IPS-18a (cell line): ENCODE measurements around the gene VPS25.
A peak's percentile ranks its signal among the peaks of the same experiment; 100 is the strongest.

Experiments used
- H3K27ac ChIP-seq: one replicate; pipeline ENCODE4 v1.5.1; 2013; ENCODE audit warnings: low read length
- H3K27me3 ChIP-seq: one replicate; pipeline ENCODE4 v1.6.1; 2013; ENCODE audit warnings: mild to moderate bottlenecking, low read length; ENCODE audit not compliant: control insufficient read depth, insufficient read depth
- H3K36me3 ChIP-seq: one replicate; pipeline ENCODE4 v1.6.1; 2013; ENCODE audit warnings: low read depth, low read length; ENCODE audit not compliant: control insufficient read depth
- H3K4me1 ChIP-seq: one replicate; pipeline ENCODE4 v1.6.1; 2013; ENCODE audit warnings: low read depth, low read length; ENCODE audit not compliant: control insufficient read depth
- H3K4me3 ChIP-seq: one replicate; pipeline ENCODE4 v1.5.1; 2013; ENCODE audit warnings: low read length
- H3K9ac ChIP-seq: one replicate; pipeline ENCODE4 v1.6.1; 2013; ENCODE audit warnings: mild to moderate bottlenecking, low read length, moderate library complexity
- H3K9me3 ChIP-seq: one replicate; pipeline ENCODE4 v1.6.1; 2013; ENCODE audit warnings: low read depth, low read length; ENCODE audit not compliant: control insufficient read depth

VPS25 gene

DNA sequence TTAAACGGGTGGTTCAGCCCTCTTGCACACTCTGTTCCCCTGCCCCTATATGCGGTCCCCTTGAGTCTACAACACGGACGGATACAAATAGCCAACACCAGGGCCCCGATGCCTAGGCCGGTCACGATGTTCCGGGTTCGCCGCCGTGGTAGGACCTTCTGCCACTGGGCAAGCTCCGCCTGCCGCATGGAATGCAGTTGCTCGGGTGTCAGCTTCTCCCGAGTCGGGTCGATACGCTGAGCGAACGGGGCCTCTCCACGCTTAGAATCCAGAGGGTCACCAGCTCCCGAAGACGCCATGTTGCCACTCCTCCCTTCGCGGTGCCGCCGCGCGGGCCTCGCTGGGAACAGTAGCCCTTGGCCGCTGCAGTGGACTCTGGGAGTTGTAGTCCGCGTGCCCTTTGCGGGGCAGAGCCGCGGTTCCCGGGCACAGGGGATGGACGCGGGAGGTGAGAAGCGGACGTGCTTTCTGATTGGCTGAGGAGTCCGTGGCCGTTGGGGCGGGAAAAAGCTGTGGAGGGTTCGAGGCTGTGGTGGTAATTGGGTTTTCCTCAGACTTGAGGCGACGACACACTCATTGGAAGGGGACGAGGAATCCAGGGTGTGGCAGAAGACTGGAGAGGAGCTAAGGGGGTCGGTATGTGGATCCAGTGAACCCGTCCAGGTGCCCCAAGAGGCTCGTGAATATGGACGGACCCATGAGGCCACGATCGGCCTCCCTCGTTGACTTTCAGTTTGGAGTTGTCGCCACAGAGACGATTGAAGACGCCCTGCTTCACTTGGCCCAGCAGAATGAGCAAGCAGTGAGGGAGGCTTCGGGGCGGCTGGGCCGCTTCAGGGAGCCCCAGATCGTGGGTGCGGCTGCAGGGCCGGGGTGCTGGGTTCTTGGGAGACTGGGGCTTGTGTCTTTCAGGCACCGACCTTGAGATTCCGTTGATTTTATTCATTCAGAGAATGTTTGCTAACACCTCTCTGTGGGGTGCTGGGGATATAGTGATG lies 25.4 kb downstream of the VPS25 start, which contains the start of the genes CNTD1 and COA3:
Gene CNTD1 (plus strand): TSS at position 479 of the 998 bp plus-strand sequence. CDS start 207 bp downstream, at position 686.
Gene COA3 (minus strand): TSS at position 322 of the 998 bp plus-strand sequence. CDS start 23 bp downstream, at position 299.
- H3K4me1 ChIP-seq, result peaks cover 4% of the 10 kb centered on the region
- peaks cover 19% of the 10 kb centered on the region for H3K27me3 ChIP-seq
- H3K9me3 ChIP-seq, result no peaks in the 10 kb centered on the region
- H3K9ac ChIP-seq, result peak within 1 kb of the TSS; percentile 64
- H3K36me3 ChIP-seq, result no peaks in the 10 kb centered on the region
- no peak within 1 kb of the TSS for H3K27ac ChIP-seq
- H3K4me3 ChIP-seq, result peak within 1 kb of the TSS; percentile 81

DNA sequence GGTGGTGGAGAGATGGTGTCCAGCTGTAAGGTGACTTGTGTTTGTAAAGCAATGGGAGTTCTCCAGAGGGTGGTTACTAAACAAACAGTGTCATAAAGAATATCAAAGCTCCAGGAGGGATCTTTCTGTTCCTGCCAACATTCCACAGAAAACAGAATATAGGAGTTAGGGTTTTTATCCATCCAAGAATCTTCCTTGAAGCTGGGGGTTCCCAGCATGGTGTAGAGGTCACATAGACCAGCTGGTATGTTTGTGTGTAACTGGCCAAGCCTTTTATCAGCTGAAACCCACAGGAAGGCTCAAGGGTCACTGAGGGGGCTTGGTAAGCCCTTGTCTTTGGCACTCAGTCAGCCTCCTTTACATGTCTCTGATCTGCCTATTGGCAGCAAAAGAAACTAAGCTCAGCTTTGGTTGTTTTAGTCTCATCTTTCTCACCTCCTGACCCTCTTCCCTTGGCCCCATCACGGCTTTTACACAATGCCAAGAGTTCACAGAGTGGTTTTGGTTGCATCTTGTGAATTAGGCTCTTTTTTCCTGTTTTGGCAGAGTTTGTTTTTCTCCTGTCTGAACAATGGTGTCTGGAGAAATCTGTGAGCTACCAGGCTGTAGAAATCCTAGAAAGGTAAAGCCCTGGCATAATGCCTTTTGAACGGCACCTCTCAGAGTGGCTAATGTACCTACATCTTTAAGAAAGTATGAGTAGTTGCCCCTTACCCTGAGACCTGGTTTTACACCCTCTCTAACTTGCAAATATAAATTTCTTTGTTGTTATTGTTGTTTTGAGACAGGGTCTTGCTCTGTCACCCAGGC lies 30.0 kb downstream of the VPS25 start:
- no peak overlapping the region for H3K9ac ChIP-seq
- no peak overlapping the region for H3K27ac ChIP-seq
- no peaks in the 10 kb centered on the region for H3K4me1 ChIP-seq
- H3K9me3 ChIP-seq, result no peaks in the 10 kb centered on the region
- no peaks in the 10 kb centered on the region for H3K36me3 ChIP-seq
- no peak overlapping the region for H3K4me3 ChIP-seq
- H3K27me3 ChIP-seq, result peaks cover 19% of the 10 kb centered on the region

DNA sequence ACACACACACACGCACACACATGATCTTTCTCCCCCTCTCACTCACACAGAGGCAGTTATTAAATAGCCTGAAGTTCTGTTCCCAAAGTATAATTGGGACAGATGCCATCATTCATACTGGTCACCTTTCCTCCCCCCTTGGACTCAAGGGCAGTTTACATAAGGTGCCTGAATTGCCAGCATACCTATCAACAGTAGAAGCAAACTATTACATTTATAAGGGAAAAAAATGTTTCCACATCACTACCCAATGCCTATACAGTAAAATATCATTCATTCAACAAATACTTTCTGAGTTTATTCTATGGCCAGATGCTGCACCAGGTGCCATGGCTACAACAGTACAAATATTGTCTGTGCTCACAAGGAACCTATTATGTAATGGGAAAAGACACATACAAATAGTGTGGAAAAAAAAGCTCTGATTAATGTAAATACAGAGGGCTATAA lies 31.7 kb downstream of the VPS25 start:
- no peak overlapping the region for H3K4me3 ChIP-seq
- H3K27me3 ChIP-seq, result peaks cover 12% of the 10 kb centered on the region
- H3K9ac ChIP-seq, result no peak overlapping the region
- no peaks in the 10 kb centered on the region for H3K4me1 ChIP-seq
- H3K27ac ChIP-seq, result no peak overlapping the region
- H3K9me3 ChIP-seq, result no peaks in the 10 kb centered on the region
- H3K36me3 ChIP-seq, result no peaks in the 10 kb centered on the region

DNA sequence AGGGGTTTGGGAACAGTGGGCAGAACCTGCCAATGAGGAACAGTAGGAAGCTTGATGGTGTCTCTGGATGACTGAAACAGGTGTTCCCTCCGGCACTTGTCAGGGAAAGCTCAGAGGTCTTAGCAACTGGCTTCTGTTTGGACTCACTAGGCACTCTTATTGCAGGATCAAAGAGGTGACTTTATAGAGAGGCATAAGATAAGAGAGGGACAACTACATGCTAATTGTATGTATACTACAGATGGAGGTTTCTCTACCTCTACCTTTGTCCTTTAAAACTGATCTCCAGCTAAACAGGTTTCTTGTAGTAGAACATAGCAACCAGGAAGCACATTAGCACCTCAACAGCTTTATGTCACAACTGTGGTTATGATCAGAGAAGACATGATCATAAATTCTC lies 33.0 kb downstream of the VPS25 start:
- no peak overlapping the region for H3K4me3 ChIP-seq
- H3K9me3 ChIP-seq, result no peaks in the 10 kb centered on the region
- H3K36me3 ChIP-seq, result peaks cover 11% of the 10 kb centered on the region
- no peak overlapping the region for H3K27ac ChIP-seq
- no peak overlapping the region for H3K9ac ChIP-seq
- no peaks in the 10 kb centered on the region for H3K4me1 ChIP-seq
- peaks cover 4% of the 10 kb centered on the region for H3K27me3 ChIP-seq

DNA sequence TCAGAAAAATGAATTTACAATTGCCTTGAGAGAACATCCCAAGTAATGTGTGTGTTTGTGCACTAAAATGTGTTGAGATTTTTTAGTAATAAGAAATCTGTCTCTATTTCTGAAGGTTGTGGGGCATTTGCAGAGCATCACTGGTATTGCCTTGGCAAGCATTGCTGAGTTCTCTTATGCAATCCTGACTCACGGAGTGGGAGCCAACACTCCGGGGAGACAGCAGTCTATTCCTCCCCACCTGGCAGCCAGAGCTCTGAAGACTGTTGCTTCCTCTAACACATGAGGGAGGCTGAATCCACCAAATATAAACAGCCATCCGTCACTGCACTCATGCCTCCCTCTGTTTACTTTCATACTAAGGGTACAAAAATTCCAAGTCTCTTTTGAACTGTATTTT lies 36.0 kb downstream of the VPS25 start:
- H3K9me3 ChIP-seq, result no peaks in the 10 kb centered on the region
- H3K4me1 ChIP-seq, result no peaks in the 10 kb centered on the region
- peaks cover 26% of the 10 kb centered on the region for H3K36me3 ChIP-seq
- H3K27ac ChIP-seq, result no peak overlapping the region
- H3K4me3 ChIP-seq, result no peak overlapping the region
- no peak overlapping the region for H3K9ac ChIP-seq
- H3K27me3 ChIP-seq, result no peaks in the 10 kb centered on the region

DNA sequence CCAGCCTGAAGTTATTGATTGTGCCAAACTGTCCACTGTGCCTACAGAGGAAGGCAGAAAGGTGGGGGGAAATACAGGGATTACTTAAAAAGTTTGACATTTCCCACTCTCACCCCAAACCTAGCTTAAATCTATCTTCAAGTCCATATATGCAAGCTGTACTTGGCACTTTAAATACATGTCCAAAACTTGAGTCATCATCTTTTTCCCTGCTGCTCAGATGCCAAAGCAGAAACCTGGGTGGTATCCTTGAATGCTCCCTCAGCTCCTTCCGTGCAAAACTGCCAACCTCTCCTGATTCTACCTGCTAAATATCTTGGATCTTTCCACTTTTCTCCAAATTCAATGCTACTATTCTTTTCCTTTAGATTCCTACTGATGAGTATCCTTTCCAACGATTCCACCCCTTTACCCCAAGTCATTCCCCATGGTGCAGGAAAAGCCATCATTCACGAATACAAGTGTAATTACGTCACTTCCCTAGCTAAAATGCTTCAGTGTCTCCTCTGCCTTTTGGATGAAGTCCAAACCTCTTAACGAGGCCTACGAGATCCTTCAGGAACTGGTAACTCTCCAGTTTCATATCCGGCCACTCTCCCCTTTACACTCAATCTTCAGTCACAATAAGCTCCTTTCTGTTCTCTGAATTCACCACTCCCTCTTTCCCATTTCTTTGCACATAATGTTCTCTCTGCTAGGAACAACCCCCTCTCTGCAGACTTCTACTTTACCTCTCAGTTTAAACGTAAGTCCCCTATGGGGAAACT lies 41.6 kb downstream of the VPS25 start:
- Histone ChIP-seq H3K9ac (no peak overlapping the region), H3K27ac (no peak overlapping the region), H3K4me3 (no peak overlapping the region), H3K4me1 (no peaks in the 10 kb centered on the region), H3K9me3 (no peaks in the 10 kb centered on the region), H3K36me3 (peaks cover 73% of the 10 kb centered on the region), H3K27me3 (no peaks in the 10 kb centered on the region)

DNA sequence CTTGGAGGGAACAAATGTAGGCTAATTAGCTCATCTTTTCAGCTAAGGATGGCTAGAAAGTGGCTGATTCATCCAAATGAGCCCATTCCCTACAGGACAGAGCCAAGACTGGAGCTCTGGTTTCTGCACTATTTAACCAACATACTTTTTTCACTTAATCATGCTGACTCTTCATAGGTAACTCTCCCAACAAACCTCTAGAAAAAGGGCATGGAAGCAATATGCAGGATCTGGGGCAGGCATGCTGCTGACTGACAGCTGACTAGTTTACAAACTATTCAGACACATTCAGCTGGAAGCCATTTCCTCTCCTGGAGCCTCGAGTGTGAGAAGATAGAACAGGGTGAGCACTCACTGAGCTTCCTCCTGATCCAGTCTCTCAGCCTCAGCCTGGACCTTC lies 44.6 kb downstream of the VPS25 start:
- no peaks in the 10 kb centered on the region for H3K4me1 ChIP-seq
- no peaks in the 10 kb centered on the region for H3K9me3 ChIP-seq
- H3K4me3 ChIP-seq, result no peak overlapping the region
- H3K27me3 ChIP-seq, result no peaks in the 10 kb centered on the region
- H3K36me3 ChIP-seq, result peaks cover 65% of the 10 kb centered on the region
- no peak overlapping the region for H3K9ac ChIP-seq
- no peak overlapping the region for H3K27ac ChIP-seq

DNA sequence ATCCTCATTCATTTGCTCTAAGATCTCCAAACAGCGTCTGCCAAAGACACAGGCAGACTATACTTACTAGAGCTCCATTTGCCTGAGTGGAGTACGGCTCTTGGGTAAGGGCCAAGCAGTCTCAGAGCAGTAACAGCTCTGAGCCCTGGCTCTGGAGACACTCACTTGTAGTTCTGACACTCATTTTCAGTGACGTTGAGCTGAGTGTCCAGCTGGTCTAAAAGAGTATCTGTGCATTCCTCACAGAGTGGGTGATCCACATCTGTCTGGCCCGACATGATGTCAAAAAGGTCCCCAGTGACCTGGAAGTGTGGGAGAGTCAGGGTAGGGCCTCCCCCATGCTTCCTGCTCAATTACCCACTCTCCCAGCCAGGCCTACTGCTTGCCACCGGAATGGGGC lies 45.1 kb downstream of the VPS25 start:
- peaks cover 64% of the 10 kb centered on the region for H3K36me3 ChIP-seq
- no peaks in the 10 kb centered on the region for H3K9me3 ChIP-seq
- no peaks in the 10 kb centered on the region for H3K27me3 ChIP-seq
- H3K4me3 ChIP-seq, result no peak overlapping the region
- no peaks in the 10 kb centered on the region for H3K4me1 ChIP-seq
- H3K27ac ChIP-seq, result no peak overlapping the region
- no peak overlapping the region for H3K9ac ChIP-seq

DNA sequence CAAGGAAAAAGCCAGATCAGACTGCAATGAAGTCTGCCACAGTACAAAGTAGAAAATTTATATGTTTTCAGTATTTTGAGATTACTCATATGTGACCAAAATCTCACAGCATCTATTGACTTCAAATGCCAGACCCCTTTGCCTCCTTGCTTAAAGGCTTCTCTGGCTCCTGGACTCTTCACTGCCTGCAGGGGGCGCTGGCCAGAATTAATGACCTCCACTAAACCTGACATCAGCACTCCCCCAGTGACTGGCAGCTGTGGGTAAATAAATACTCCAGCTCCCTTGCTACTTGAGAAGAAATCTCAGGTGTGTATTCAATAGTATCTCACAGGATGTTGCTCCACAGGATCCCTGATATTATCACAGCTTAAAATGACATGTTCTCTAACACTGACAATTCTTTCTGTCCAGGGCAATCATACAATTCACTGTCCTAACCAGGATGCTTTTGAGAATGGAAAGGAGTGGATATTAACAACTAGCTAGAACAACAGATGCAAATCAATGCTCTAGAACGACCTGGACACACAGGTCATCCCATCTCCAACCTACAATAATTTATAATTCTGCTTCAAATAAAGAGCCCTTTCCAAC lies 46.8 kb downstream of the VPS25 start:
- Histone ChIP-seq H3K27me3 (no peaks in the 10 kb centered on the region), H3K9ac (no peak overlapping the region), H3K4me3 (no peak overlapping the region), H3K9me3 (no peaks in the 10 kb centered on the region), H3K4me1 (no peaks in the 10 kb centered on the region), H3K27ac (no peak overlapping the region), H3K36me3 (peaks cover 51% of the 10 kb centered on the region)

DNA sequence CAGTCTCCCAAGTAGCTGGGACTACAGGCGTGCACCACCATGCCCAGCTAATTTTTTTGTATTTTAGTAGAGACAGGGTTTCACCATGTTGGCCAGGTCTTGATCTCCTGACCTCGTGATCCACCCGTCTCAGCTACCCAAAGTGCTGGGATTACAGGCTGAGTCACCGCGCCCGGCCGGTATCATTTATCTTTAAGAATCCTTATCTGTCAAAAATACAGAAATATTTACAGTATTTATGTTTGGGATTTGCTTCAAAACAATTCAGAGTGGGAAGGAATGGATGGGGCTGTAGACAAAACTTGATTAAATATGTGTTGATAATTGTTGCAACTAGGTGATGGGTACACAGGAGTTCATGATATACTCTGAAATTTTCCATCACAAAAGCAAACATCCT lies 47.9 kb downstream of the VPS25 start:
- Histone ChIP-seq H3K4me1 (no peaks in the 10 kb centered on the region), H3K4me3 (no peak overlapping the region), H3K9ac (no peak overlapping the region), H3K27me3 (no peaks in the 10 kb centered on the region), H3K36me3 (peaks cover 39% of the 10 kb centered on the region), H3K27ac (no peak overlapping the region), H3K9me3 (no peaks in the 10 kb centered on the region)
